Vagina (tissue), 2 donors: ENCODE measurements around the gene KCNG4.

Experiments
- CTCF ChIP-seq, 3 experiments: fragments of 450-650 bp in 2 of 3; fragments of 200-600 bp in 1 of 3; sonication (generic) in 1 of 3; IDR thresholded peaks; one replicate each; pipeline ENCODE4 v1.5.1; 2017 to 2019; ENCODE audit warnings: antibody characterized with exemption in 3 of 3, mild to moderate bottlenecking in 2 of 3, moderate library complexity in 2 of 3
- POLR2AphosphoS5 ChIP-seq, 2 donors: sonication (generic); formaldehyde crosslinking; IDR thresholded peaks; one replicate each; pipeline ENCODE4 v1.9.0; 2017; ENCODE audit warnings: antibody characterized with exemption in 2 of 2, mild to moderate bottlenecking in 2 of 2, low read depth in 1 of 2; ENCODE audit not compliant: insufficient read depth in 1 of 2

DNA sequence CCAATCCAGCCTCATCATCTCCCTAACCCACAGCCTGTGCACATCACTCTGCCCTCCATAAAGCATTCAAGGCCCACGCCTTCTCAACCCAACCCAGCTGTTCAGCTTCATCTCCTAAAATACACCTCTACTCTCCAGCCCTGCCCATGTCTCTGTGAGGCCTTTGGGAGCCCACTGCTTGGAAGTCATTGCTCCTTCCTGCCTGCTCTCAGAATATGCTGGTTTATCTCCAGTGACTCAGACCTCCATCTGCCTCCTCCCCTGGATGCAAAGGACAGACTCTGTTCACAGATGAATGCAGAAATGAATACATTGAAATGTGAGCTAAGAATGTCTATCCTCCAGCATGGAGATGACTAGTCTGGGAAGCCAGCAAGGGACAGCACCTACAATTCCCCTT lies 19.0 kb downstream of the KCNG4 start:
- TF ChIP-seq CTCF (IDR thresholded peaks at IDR 0.05) (no peak), POLR2AphosphoS5 (IDR thresholded peaks at IDR 0.05; ENCODE audit: insufficient read depth in 1 of 2, low read depth in 1 of 2) (no peak)
